Measurements from ENCODE around the gene SPATA2L. TPM values are rescaled to one million over a fixed set of nuclear protein-coding genes. Genes with fewer than 3 reads are reported as not detected.

SPATA2L gene
- polyA plus RNA-seq, 1 donor (not counting 4 experiments of a cell fraction or from before 2014, with no cell fraction given) = 1.7 TPM

DNA sequence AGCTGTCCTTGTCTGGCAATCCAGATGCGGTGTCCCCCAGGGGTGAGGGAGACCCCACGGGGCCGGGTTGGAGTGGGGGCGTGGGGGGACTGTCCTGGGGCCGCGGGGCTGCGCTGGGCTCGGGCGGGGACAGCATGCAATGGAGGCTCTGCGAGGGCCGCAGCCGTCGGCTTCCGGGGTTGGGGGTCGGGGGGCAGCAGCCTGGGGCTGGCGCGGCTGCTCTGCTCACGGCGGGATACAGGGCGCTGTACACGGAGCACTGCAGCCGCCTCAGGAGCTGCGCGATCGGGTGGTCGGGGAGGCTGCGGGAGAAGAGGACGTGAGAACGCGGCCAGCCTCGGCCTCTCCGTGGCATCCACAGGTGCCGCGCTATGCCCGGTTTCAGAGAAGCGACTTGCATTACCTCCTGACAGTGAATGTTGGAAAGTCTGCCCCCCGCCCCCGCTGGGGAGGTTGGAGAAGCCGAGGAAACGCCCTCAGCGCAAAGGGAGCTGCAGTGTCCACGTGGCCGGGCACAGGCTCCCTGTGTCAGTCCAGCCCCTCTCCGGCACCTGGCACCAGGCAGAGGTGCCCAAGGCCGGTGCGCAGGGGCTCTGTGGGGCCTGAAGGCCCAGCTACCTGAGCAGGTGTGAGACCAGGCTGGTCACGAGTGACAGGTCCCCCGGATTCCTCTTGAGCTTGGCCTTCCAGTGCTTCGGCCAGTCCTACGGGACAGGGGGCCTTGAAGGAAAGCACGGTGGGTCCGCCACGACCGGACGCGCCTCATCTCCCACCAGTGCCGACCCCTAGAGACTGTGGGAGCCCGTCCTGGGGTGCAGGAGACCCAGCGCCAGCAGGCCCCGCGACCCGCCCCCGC is 9.4 kb upstream of the SPATA2L start:
- H4K20me1 ChIP-seq (ENCODE audit: control insufficient read depth, extremely low read depth, insufficient read depth, low read length) = no peaks in the 10 kb centered on the region
- H2AFZ ChIP-seq (ENCODE audit: control insufficient read depth, low read length) = no peak overlapping the region
- H3K4me3 ChIP-seq (ENCODE audit: control insufficient read depth in 2 of 3, extremely low read depth in 1 of 3, insufficient read depth in 2 of 3, low read depth in 1 of 3, low read length in 3 of 3) = no peak overlapping the region
- no peaks in the 10 kb centered on the region for H3K27me3 ChIP-seq (ENCODE audit: control insufficient read depth, extremely low read depth, insufficient read depth, low read length)
- FAIRE-seq (no peak), DNase-seq (ENCODE audit: low read depth, low spot score) (no peak)
- H3K4me1 ChIP-seq (ENCODE audit: control insufficient read depth, extremely low read depth, insufficient read depth, low read length) = peaks cover 10% of the 10 kb centered on the region
- no peaks in the 10 kb centered on the region for H3K9me1 ChIP-seq (ENCODE audit: control insufficient read depth, extremely low read depth, insufficient read depth, low read length)
- no peak overlapping the region for H3K4me2 ChIP-seq (ENCODE audit: control insufficient read depth, extremely low read depth, insufficient read depth, low read depth, low read length)
- TF ChIP-seq, protein P1, sequence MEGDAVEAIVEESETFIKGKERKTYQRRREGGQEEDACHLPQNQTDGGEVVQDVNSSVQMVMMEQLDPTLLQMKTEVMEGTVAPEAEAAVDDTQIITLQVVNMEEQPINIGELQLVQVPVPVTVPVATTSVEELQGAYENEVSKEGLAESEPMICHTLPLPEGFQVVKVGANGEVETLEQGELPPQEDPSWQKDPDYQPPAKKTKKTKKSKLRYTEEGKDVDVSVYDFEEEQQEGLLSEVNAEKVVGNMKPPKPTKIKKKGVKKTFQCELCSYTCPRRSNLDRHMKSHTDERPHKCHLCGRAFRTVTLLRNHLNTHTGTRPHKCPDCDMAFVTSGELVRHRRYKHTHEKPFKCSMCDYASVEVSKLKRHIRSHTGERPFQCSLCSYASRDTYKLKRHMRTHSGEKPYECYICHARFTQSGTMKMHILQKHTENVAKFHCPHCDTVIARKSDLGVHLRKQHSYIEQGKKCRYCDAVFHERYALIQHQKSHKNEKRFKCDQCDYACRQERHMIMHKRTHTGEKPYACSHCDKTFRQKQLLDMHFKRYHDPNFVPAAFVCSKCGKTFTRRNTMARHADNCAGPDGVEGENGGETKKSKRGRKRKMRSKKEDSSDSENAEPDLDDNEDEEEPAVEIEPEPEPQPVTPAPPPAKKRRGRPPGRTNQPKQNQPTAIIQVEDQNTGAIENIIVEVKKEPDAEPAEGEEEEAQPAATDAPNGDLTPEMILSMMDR (optimal IDR thresholded peaks at IDR 0.05 in 1 of 3, IDR thresholded peaks at IDR 0.05 in 1 of 3, conservative IDR thresholded peaks at IDR 0.05 in 1 of 3; ENCODE audit: extremely low read depth in 1 of 3, insufficient read depth in 2 of 3, low read length in 3 of 3) = no peak
- TF ChIP-seq EZH2 (IDR thresholded peaks at IDR 0.05; ENCODE audit: low read length) = no peak
- dilution Hi-C loops (cut with MboI; ENCODE audit: extremely low pct_ligation_motif_present, low sequenced_read_pairs) = no loop called here
- H3K27ac ChIP-seq (ENCODE audit: control insufficient read depth, insufficient read depth, low read length) = no peak overlapping the region
- no peaks in the 10 kb centered on the region for H3K9me3 ChIP-seq (ENCODE audit: control insufficient read depth, low read depth, low read length)
- no peak overlapping the region for H3K9ac ChIP-seq (ENCODE audit: control insufficient read depth, extremely low read depth, insufficient read depth, low read length)
- H3K36me3 ChIP-seq (ENCODE audit: control insufficient read depth in 2 of 2, extremely low read depth in 1 of 2, insufficient read depth in 2 of 2, low read length in 2 of 2) = peaks cover 4 to 5% of the 10 kb centered on the region in 2 experiments
- H3K79me2 ChIP-seq (ENCODE audit: control insufficient read depth, insufficient read depth, low read length) = peaks cover 6% of the 10 kb centered on the region

DNA sequence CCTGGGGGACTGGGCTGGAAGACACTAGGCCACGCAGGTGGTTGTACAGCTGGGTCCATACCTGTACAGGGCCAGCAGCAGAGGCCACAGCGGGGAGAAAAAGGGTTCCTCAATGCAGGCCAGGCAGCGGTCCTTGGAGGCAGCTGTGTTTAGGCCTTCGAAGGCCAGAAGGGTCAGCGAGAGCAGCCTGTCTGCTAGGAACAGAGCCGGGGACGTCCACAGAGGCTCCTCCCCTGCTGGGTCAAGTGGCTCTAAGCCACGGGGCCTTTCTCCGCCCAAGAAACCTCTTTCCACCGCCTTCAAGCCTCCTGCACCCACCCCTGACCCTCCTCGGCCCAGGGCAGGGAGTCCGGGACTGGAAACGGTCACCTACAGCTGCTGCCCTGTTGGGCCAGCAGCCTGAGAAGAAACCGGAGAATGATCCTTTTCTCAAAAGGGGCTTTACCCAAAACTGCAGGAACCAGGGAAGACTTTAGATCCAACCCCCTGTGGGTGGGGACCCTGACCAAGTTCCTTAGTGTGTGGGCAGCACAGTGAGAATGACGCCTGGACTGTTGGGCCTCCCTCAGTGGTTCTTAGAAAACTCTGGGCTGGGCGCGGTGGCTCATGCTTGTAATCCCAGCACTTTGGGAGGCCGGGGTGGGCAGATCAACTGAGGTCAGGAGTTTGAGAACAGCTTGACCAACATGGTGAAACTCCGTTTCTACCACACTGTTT is 8.4 kb upstream of the SPATA2L start:
- Histone ChIP-seq H2AFZ (ENCODE audit: control insufficient read depth, low read length) (no peak overlapping the region), H3K27me3 (ENCODE audit: control insufficient read depth, extremely low read depth, insufficient read depth, low read length) (no peaks in the 10 kb centered on the region), H3K9me3 (ENCODE audit: control insufficient read depth, low read depth, low read length) (no peaks in the 10 kb centered on the region), H3K9me1 (ENCODE audit: control insufficient read depth, extremely low read depth, insufficient read depth, low read length) (no peaks in the 10 kb centered on the region), H3K79me2 (ENCODE audit: control insufficient read depth, insufficient read depth, low read length) (peaks cover 6% of the 10 kb centered on the region), H3K4me2 (ENCODE audit: control insufficient read depth, extremely low read depth, insufficient read depth, low read depth, low read length) (no peak overlapping the region), H3K27ac (ENCODE audit: control insufficient read depth, insufficient read depth, low read length) (no peak overlapping the region), H3K9ac (ENCODE audit: control insufficient read depth, extremely low read depth, insufficient read depth, low read length) (no peak overlapping the region), H3K36me3 (ENCODE audit: control insufficient read depth in 2 of 2, extremely low read depth in 1 of 2, insufficient read depth in 2 of 2, low read length in 2 of 2) (peaks cover 3 to 5% of the 10 kb centered on the region in 2 experiments), H3K4me1 (ENCODE audit: control insufficient read depth, extremely low read depth, insufficient read depth, low read length) (peaks cover 11% of the 10 kb centered on the region), H4K20me1 (ENCODE audit: control insufficient read depth, extremely low read depth, insufficient read depth, low read length) (no peaks in the 10 kb centered on the region), H3K4me3 (ENCODE audit: control insufficient read depth in 2 of 3, extremely low read depth in 1 of 3, insufficient read depth in 2 of 3, low read depth in 1 of 3, low read length in 3 of 3) (no peak overlapping the region)
- no peak for FAIRE-seq
- no peak for DNase-seq (ENCODE audit: low read depth, low spot score)
- dilution Hi-C loops (cut with MboI; ENCODE audit: extremely low pct_ligation_motif_present, low sequenced_read_pairs) = no loop called here
- no peak for TF ChIP-seq EZH2 (IDR thresholded peaks at IDR 0.05; ENCODE audit: low read length)
- TF ChIP-seq, protein P1 (optimal IDR thresholded peaks at IDR 0.05 in 1 of 3, IDR thresholded peaks at IDR 0.05 in 1 of 3, conservative IDR thresholded peaks at IDR 0.05 in 1 of 3; ENCODE audit: extremely low read depth in 1 of 3, insufficient read depth in 2 of 3, low read length in 3 of 3) = no peak
